GM23338 (cell line): Measurements from ENCODE around the gene DROSHA. TPM values are rescaled to one million over a fixed set of nuclear protein-coding genes. Genes with fewer than 3 reads are reported as not detected.
A peak's percentile ranks its signal among the peaks of the same experiment; 100 is the strongest.

ENCODE experiments used
- ATAC-seq: fragments of 200-7000 bp; cut with Tn5 transposase; 3 replicates; pipeline ENCODE4 v1.9.1; 2020
- DNase-seq: peaks from one replicate; pipeline ENCODE4 v3.0.0-alpha.2; 2015; ENCODE audit warnings: low spot score
- H2AFZ ChIP-seq: fragments of 200-600 bp; sonication (generic); 2 replicates; pipeline ENCODE4 v1.8.0; 2016; ENCODE audit warnings: antibody characterized with exemption, mild to moderate bottlenecking, moderate library complexity
- H3F3A ChIP-seq: fragments of 200-600 bp; sonication (generic); replicated peaks from 2 replicates; pipeline ENCODE4 v1.8.0; 2017; ENCODE audit warnings: antibody characterized with exemption, mixed run types, low read depth
- H3K27ac ChIP-seq: fragments of 200-600 bp; sonication (generic); 2 replicates; pipeline ENCODE4 v1.6.1; 2016; ENCODE audit warnings: low read depth
- H3K27me3 ChIP-seq: fragments of 200-600 bp; sonication (generic); 2 replicates; pipeline ENCODE4 v1.8.0; 2016; ENCODE audit warnings: mild to moderate bottlenecking, mixed run types, moderate library complexity; ENCODE audit not compliant: insufficient read depth
- H3K36me3 ChIP-seq: fragments of 200-600 bp; sonication (generic); 2 replicates; pipeline ENCODE4 v1.8.0; 2016; ENCODE audit warnings: mild to moderate bottlenecking; ENCODE audit not compliant: insufficient read depth
- H3K4me1 ChIP-seq: fragments of 200-600 bp; sonication (generic); 2 replicates; pipeline ENCODE4 v1.8.0; 2016; ENCODE audit warnings: mild to moderate bottlenecking, moderate library complexity; ENCODE audit not compliant: insufficient read depth
- H3K4me2 ChIP-seq: fragments of 200-600 bp; sonication (generic); 2 replicates; pipeline ENCODE4 v1.7.1; 2017; ENCODE audit warnings: mixed run types
- H3K4me3 ChIP-seq: fragments of 200-600 bp; sonication (generic); 2 replicates; pipeline ENCODE4 v1.6.1; 2016; ENCODE audit warnings: mixed run types
- H3K79me2 ChIP-seq: fragments of 200-600 bp; sonication (generic); replicated peaks from 2 replicates; pipeline ENCODE4 v1.8.0; 2017; ENCODE audit warnings: mild to moderate bottlenecking; ENCODE audit not compliant: insufficient read depth
- H3K9me2 ChIP-seq: fragments of 200-600 bp; sonication (generic); 2 replicates; pipeline ENCODE4 v1.8.0; 2017; ENCODE audit not compliant: insufficient read depth
- H4K20me1 ChIP-seq: fragments of 200-600 bp; sonication (generic); replicated peaks from 2 replicates; pipeline ENCODE4 v1.8.0; 2017; ENCODE audit warnings: mild to moderate bottlenecking; ENCODE audit not compliant: insufficient read depth
- H3K27ac Mint-ChIP-seq: 2 replicates; pipeline ENCODE4 v1.8.0; 2020; ENCODE audit warnings: inconsistent platforms, mild to moderate bottlenecking, moderate library complexity, mixed read lengths
- H3K27me3 Mint-ChIP-seq: 3 replicates; pipeline ENCODE4 v1.8.0; 2022; ENCODE audit warnings: low read depth, mild to moderate bottlenecking, moderate library complexity, mixed read lengths, inconsistent platforms; ENCODE audit not compliant: insufficient read depth, poor library complexity
- H3K36me3 Mint-ChIP-seq: 3 replicates; pipeline ENCODE4 v1.8.0; 2021; ENCODE audit warnings: low read depth, mild to moderate bottlenecking, inconsistent platforms, moderate library complexity, mixed read lengths
- H3K4me1 Mint-ChIP-seq: 3 replicates; pipeline ENCODE4 v1.8.0; 2020; ENCODE audit warnings: mild to moderate bottlenecking, inconsistent platforms, mixed read lengths
- H3K4me3 Mint-ChIP-seq: 3 replicates; pipeline ENCODE4 v1.8.0; 2021; ENCODE audit warnings: moderate library complexity, mild to moderate bottlenecking, inconsistent platforms, mixed read lengths
- H3K9me3 Mint-ChIP-seq: 3 replicates; pipeline ENCODE4 v1.8.0; 2020; ENCODE audit warnings: moderate library complexity, mild to moderate bottlenecking, inconsistent platforms, mixed read lengths
- CREB1 ChIP-seq: fragments of 250-450 bp; sonication (Bioruptor Pico); IDR thresholded peaks from 2 replicates; pipeline ENCODE4 v1.5.0; 2020; ENCODE audit warnings: low read depth, mild to moderate bottlenecking, moderate library complexity
- EZH2 ChIP-seq: fragments of 200-600 bp; sonication (generic); IDR thresholded peaks from one replicate; pipeline ENCODE4 v1.8.0; 2017; ENCODE audit warnings: antibody characterized with exemption, mild to moderate bottlenecking, low read depth; ENCODE audit not compliant: unreplicated experiment
- EZH2phosphoT487 ChIP-seq: fragments of 200-600 bp; sonication (generic); IDR thresholded peaks from one replicate; pipeline ENCODE4 v1.8.1; 2018; ENCODE audit warnings: antibody characterized with exemption; ENCODE audit not compliant: unreplicated experiment
- JUNB ChIP-seq: IDR thresholded peaks from one replicate; pipeline ENCODE4 v1.6.1; 2016; ENCODE audit warnings: antibody characterized with exemption; ENCODE audit not compliant: unreplicated experiment
- NANOG ChIP-seq: IDR thresholded peaks from 2 replicates; pipeline ENCODE4 v1.6.1; 2016; ENCODE audit warnings: antibody characterized with exemption, borderline replicate concordance
- POLR2AphosphoS5 ChIP-seq: IDR thresholded peaks from 2 replicates; pipeline ENCODE4 v1.6.1; 2016; ENCODE audit warnings: antibody characterized with exemption, low read depth
- STAT1 ChIP-seq: IDR thresholded peaks from one replicate; pipeline ENCODE4 v1.6.1; 2016; ENCODE audit warnings: antibody characterized with exemption; ENCODE audit not compliant: unreplicated experiment
- ZNF114 ChIP-seq: fragments of 250-450 bp; sonication (Bioruptor Pico); IDR thresholded peaks from 2 replicates; pipeline ENCODE4 v1.5.0; 2020; ENCODE audit warnings: mild to moderate bottlenecking, moderate library complexity
- ZNF331 ChIP-seq: fragments of 250-450 bp; sonication (Bioruptor Pico); IDR thresholded peaks from 2 replicates; pipeline ENCODE4 v1.5.0; 2020; ENCODE audit warnings: low read depth, mild to moderate bottlenecking, moderate library complexity
- polyA plus RNA-seq: library from polyadenylated mRNA; unstranded; fragments of >200 nt; fragmentation: Nextera tagmentation; extraction: Ambion mirVana; gene quantifications from 2 replicates; pipeline ENCODE4 v1.2.1, GENCODE V29; 2016
- total RNA-seq: library from RNA; depleted of rRNA; stranded (reverse); fragments of >200 nt; shearing (Covaris generic); gene quantifications from 2 replicates; pipeline ENCODE4 v1.2.3, GENCODE V29; 2014
- TF ChIP-seq, protein P1 (sequence below), 2 experiments: fragments of 200-600 bp in 1 of 2; sonication (generic) in 1 of 2; conservative IDR thresholded peaks; 2 replicates each; pipeline versions ENCODE4 v1.5.1 to v1.6.1; 2016 to 2017; ENCODE audit warnings: antibody characterized with exemption in 2 of 2, low read depth in 2 of 2, mild to moderate bottlenecking in 2 of 2, moderate library complexity in 1 of 2
- TF ChIP-seq, protein P2 (sequence below): IDR thresholded peaks from 2 replicates; pipeline ENCODE4 v1.6.1; 2016; ENCODE audit warnings: antibody characterized with exemption

Gene DROSHA
- total and polyA plus RNA-seq, 2 experiments from 2014 or later = 70.6 to 87.8 TPM

DNA sequence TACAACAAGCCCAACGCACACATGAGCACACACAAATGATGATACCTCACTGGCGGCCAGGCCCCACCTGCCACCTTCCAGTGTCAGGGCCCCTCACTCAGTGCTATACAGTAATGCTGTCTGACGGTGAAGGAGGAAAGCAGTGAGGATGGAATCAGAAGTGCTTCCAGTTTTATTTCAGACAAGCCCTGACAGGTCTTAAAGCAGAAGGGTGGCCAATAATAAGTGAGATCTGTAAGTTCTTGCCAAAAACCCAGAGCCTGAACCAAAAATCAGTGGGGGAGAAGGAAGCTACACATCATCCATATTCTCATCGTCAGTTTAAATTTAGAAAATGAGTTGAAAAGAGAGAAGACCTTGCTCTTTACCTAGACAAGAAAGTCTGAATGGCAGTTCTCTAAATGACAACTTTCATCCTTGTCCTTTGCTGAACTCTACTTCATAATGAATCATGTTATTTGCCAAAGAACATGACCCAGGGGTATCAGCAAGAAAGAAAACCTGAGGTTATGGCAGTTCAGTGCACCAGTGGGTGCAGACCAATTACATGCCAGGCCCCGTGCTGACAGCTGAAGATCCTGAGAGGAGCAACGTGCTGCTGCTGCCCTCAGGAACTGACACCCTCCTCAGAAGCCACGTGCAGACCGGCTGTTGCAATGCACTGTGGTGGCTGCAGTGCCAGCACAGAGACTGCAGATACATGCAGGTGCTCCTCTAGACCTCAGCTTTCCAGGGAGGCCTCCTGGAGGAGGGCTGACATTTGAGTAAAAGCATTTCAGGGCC is 118.7 kb downstream of the DROSHA start (continued):
- TF ChIP-seq POLR2AphosphoS5 (no peak), ZNF331 (CRISPR knock-in tag) (no peak), EZH2 (no peak), EZH2phosphoT487 (no peak), STAT1 (no peak), NANOG (no peak), ZNF114 (no peak), JUNB (no peak), CREB1 (CRISPR knock-in tag) (no peak)
- TF ChIP-seq, protein P1, sequence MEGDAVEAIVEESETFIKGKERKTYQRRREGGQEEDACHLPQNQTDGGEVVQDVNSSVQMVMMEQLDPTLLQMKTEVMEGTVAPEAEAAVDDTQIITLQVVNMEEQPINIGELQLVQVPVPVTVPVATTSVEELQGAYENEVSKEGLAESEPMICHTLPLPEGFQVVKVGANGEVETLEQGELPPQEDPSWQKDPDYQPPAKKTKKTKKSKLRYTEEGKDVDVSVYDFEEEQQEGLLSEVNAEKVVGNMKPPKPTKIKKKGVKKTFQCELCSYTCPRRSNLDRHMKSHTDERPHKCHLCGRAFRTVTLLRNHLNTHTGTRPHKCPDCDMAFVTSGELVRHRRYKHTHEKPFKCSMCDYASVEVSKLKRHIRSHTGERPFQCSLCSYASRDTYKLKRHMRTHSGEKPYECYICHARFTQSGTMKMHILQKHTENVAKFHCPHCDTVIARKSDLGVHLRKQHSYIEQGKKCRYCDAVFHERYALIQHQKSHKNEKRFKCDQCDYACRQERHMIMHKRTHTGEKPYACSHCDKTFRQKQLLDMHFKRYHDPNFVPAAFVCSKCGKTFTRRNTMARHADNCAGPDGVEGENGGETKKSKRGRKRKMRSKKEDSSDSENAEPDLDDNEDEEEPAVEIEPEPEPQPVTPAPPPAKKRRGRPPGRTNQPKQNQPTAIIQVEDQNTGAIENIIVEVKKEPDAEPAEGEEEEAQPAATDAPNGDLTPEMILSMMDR (conservative IDR thresholded peaks at IDR 0.05; ENCODE audit: low read depth in 2 of 2) = no peak
- TF ChIP-seq, protein P2, sequence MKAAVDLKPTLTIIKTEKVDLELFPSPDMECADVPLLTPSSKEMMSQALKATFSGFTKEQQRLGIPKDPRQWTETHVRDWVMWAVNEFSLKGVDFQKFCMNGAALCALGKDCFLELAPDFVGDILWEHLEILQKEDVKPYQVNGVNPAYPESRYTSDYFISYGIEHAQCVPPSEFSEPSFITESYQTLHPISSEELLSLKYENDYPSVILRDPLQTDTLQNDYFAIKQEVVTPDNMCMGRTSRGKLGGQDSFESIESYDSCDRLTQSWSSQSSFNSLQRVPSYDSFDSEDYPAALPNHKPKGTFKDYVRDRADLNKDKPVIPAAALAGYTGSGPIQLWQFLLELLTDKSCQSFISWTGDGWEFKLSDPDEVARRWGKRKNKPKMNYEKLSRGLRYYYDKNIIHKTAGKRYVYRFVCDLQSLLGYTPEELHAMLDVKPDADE = no peak

DNA sequence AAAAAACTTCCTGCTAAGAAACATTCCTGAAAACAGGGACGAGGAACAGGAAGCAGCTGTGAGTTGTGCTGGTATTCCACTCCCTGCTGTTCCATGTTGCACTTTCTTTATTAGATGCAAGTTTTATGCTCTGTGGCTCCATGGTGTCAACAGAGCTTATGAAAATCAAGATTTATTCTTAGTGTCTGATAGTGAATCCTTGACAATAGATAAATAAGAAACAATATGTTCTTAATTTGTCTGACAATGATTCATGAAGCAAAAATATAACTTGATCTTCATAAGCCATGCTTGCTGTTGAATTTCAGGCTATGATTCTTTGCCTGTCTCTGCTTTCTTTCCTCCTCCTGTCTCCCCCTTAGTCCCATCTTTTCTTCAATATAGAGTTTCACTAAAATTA is 119.6 kb downstream of the DROSHA start:
- Histone ChIP-seq H4K20me1 (no peaks in the 10 kb centered on the region), H3K79me2 (no peaks in the 10 kb centered on the region), H3K4me1 (no peaks in the 10 kb centered on the region), H3K9me2 (no peaks in the 10 kb centered on the region), H3K36me3 (peaks cover 12% of the 10 kb centered on the region; the same call in 1 of the 2 replicates), H3K27ac (no peak overlapping the region), H3K4me3 (no peak overlapping the region), H3F3A (no peaks in the 10 kb centered on the region), H3K27me3 (no peaks in the 10 kb centered on the region), H3K4me2 (no peak overlapping the region), H2AFZ (no peak overlapping the region)
- Mint-ChIP-seq H3K27ac (peak overlapping the region; percentile 57), H3K4me1 (peaks cover 4% of the 10 kb centered on the region; the same call in 2 of the 3 replicates), H3K27me3 (no peaks in the 10 kb centered on the region), H3K4me3 (no peak overlapping the region), H3K36me3 (peaks cover 36% of the 10 kb centered on the region), H3K9me3 (no peaks in the 10 kb centered on the region)
- no peak for DNase-seq
- TF ChIP-seq ZNF331 (CRISPR knock-in tag) = no peak
- no peak for TF ChIP-seq STAT1
- TF ChIP-seq ZNF114 = no peak
- TF ChIP-seq EZH2phosphoT487 = no peak
- no peak for ATAC-seq
